OCI-LY3 (cell line): ENCODE results near the gene TSEN2.
"Not testable (repeated sequence)": the region's sequence is repeated elsewhere in the genome, so short reads cannot be mapped to it uniquely, and the experiment has no call there.

Source experiments
- H2AFZ ChIP-seq: fragments of 200-600, 300-600 bp; shearing (Covaris generic); 2 replicates; pipeline ENCODE4 v1.6.0; 2014; ENCODE audit warnings: antibody characterized with exemption, low read depth, low read length
- H3K27ac ChIP-seq: fragments of 200-600, 300-600 bp; sonication (generic); 2 replicates; pipeline ENCODE4 v1.5.1; 2014; ENCODE audit warnings: mild to moderate bottlenecking, low read length, moderate library complexity, mixed read lengths
- H3K27me3 ChIP-seq: fragments of 200-600, 300-600 bp; sonication (generic); 2 replicates; pipeline ENCODE4 v1.6.1; 2014; ENCODE audit warnings: low read depth, low read length, mixed read lengths
- H3K36me3 ChIP-seq: fragments of 200-600, 300-600 bp; sonication (generic); replicated peaks from 2 replicates; pipeline ENCODE3; 2014; ENCODE audit warnings: low read depth, low read length, mixed read lengths
- H3K4me1 ChIP-seq: fragments of 300-600, 200-600 bp; sonication (generic); 2 replicates; pipeline ENCODE4 v1.6.1; 2014; ENCODE audit warnings: low read length, mixed read lengths
- H3K4me2 ChIP-seq: fragments of 200-600, 300-600 bp; sonication (generic); 2 replicates; pipeline ENCODE4 v1.6.1; 2014; ENCODE audit warnings: low read length, mixed read lengths
- H3K4me3 ChIP-seq: fragments of 300-600, 200-600 bp; sonication (generic); 2 replicates; pipeline ENCODE4 v1.5.1; 2014; ENCODE audit warnings: antibody characterized with exemption, mild to moderate bottlenecking, low read length, moderate library complexity
- H3K79me2 ChIP-seq: fragments of 300-600, 200-600 bp; shearing (Covaris generic); 2 replicates; pipeline ENCODE4 v1.6.1; 2014; ENCODE audit warnings: mild to moderate bottlenecking, low read length, mixed read lengths
- H3K9ac ChIP-seq: fragments of 300-600, 200-600 bp; shearing (Covaris generic); 2 replicates; pipeline ENCODE4 v1.6.0; 2014; ENCODE audit warnings: mild to moderate bottlenecking, low read length, moderate library complexity
- H3K9me3 ChIP-seq: fragments of 200-600, 300-600 bp; shearing (Covaris generic); 2 replicates; pipeline ENCODE4 v1.6.1; 2014; ENCODE audit warnings: low read length, mixed read lengths; ENCODE audit not compliant: insufficient read depth
- H4K20me1 ChIP-seq: fragments of 200-600, 300-600 bp; sonication (generic); 2 replicates; pipeline ENCODE4 v1.6.1; 2016; ENCODE audit warnings: low read length, mixed read lengths; ENCODE audit not compliant: insufficient read depth
- CTCF ChIP-seq: fragments of 200-600, 300-600 bp; sonication (generic); IDR thresholded peaks from 2 replicates; pipeline ENCODE4 v1.5.1; 2014; ENCODE audit warnings: antibody characterized with exemption, low read length, low read depth
- EZH2phosphoT487 ChIP-seq: fragments of 200-600 bp; shearing (Covaris generic); IDR thresholded peaks from 2 replicates; pipeline ENCODE4 v1.6.1; 2018; ENCODE audit warnings: antibody characterized with exemption, mixed run types, low read depth

Gene TSEN2

GRCh38 chr3:12477256-12477655 is 7.0 kb upstream of the TSEN2 start:
- Histone ChIP-seq H3K4me3 (no peak overlapping the region), H3K9ac (no peak overlapping the region), H3K36me3 (no peaks in the 10 kb centered on the region), H3K9me3 (no peaks in the 10 kb centered on the region), H3K27me3 (no peaks in the 10 kb centered on the region), H3K4me1 (peaks cover 4% of the 10 kb centered on the region; the same call in 1 of the 2 replicates), H3K79me2 (no peaks in the 10 kb centered on the region), H3K4me2 (no peak overlapping the region), H4K20me1 (no peaks in the 10 kb centered on the region), H3K27ac (no peak overlapping the region), H2AFZ (no peak overlapping the region)
- TF ChIP-seq CTCF = no peak
- no peak for TF ChIP-seq EZH2phosphoT487

- Histone ChIP-seq H3K4me3 (no peak overlapping the region), H3K79me2 (no peaks in the 10 kb centered on the region), H3K27me3 (no peaks in the 10 kb centered on the region), H3K4me2 (no peak overlapping the region), H3K9me3 (no peaks in the 10 kb centered on the region), H3K4me1 (peaks cover 5% of the 10 kb centered on the region), H3K9ac (no peak overlapping the region), H3K36me3 (no peaks in the 10 kb centered on the region), H3K27ac (no peak overlapping the region), H2AFZ (no peak overlapping the region), H4K20me1 (no peaks in the 10 kb centered on the region)
- TF ChIP-seq EZH2phosphoT487 (no peak), CTCF (no peak)
Observed at GRCh38 chr3:12478326-12478725, 6.0 kb upstream of the TSEN2 start.

GRCh38 chr3:12479198-12479597 is 5.1 kb upstream of the TSEN2 start:
- not testable (repeated sequence) for H3K27ac ChIP-seq
- H3K4me2 ChIP-seq = peak overlapping the region; percentile 58; the same call in 1 of the 2 replicates

GRCh38 chr3:12479919-12480427 is 4.3 kb upstream of the TSEN2 start:
- peak overlapping the region; percentile 81 for H2AFZ ChIP-seq
- peaks cover 6% of the 10 kb centered on the region for H3K79me2 ChIP-seq
- H3K9ac ChIP-seq = no peak overlapping the region
- no peaks in the 10 kb centered on the region for H4K20me1 ChIP-seq
- H3K4me3 ChIP-seq = no peak overlapping the region
- no peak overlapping the region for H3K27ac ChIP-seq
- H3K4me1 ChIP-seq = peaks cover 10% of the 10 kb centered on the region
- TF ChIP-seq CTCF (peak; percentile 92), EZH2phosphoT487 (no peak)
- H3K36me3 ChIP-seq = no peaks in the 10 kb centered on the region
- H3K9me3 ChIP-seq = no peaks in the 10 kb centered on the region
- H3K27me3 ChIP-seq = no peaks in the 10 kb centered on the region
- H3K4me2 ChIP-seq = peak overlapping the region; percentile 58

More at GRCh38 chr3:12479198-12479597, 5.1 kb upstream of the TSEN2 start:
- Histone ChIP-seq H3K4me1 (peaks cover 10% of the 10 kb centered on the region), H2AFZ (peak overlapping the region; percentile 81; the same call in 1 of the 2 replicates)
- H4K20me1 ChIP-seq, H3K27me3 ChIP-seq, H3K9ac ChIP-seq, H3K4me3 ChIP-seq, H3K79me2 ChIP-seq, H3K9me3 ChIP-seq, H3K36me3 ChIP-seq: not testable (repeated sequence)
